ENCODE measurements around the gene TJP3. TPM values are rescaled to one million over a fixed set of nuclear protein-coding genes. Genes with fewer than 3 reads are reported as not detected.

Gene TJP3
- total RNA-seq (2021) (0.63 TPM in 1 of 2 replicates, not detected in the other), Bru-seq, nascent RNA (percentile 6 among the genes with signal in this experiment), BruChase-seq, experiment 1, labeled RNA remaining after a 2-hour chase (not detected), BruChase-seq, experiment 2, labeled RNA remaining after a 6-hour chase (percentile 4 among the genes with signal in this experiment)
- long read RNA-seq: 0 reads

GRCh38 chr19:3708207-3708931 is at the start of gene TJP3:
TSS of gene TJP3 (plus strand) at chr19:3708384. CDS start at chr19:3728433, 20,049 bp downstream.
- ChIA-PET CTCF (no interaction called here), POLR2A (ENCODE audit: low non-redundant PET) (no interaction called here)
- Histone ChIP-seq H3K9me3 (ENCODE audit: low read depth, low read length, poor library complexity, severe bottlenecking) (no peaks in the 10 kb centered on the region), H3K27me3 (replicated peaks; ENCODE audit: insufficient read depth, low read depth, low read length, poor library complexity) (no peaks in the 10 kb centered on the region), H3K36me3 (ENCODE audit: insufficient read depth, low read length, poor library complexity, severe bottlenecking) (no peaks in the 10 kb centered on the region), H3K27ac (ENCODE audit: low read depth, low read length, poor library complexity, severe bottlenecking) (no peak within 1 kb of the TSS), H3K4me1 (ENCODE audit: insufficient read depth, low read length, poor library complexity, severe bottlenecking) (peaks cover 7% of the 10 kb centered on the region), H3K4me3 (ENCODE audit: low read depth, low read length, poor library complexity, severe bottlenecking) (no peak within 1 kb of the TSS)
- no TSS peak for BruUV-seq (replicated peaks)
- TF ChIP-seq CTCF (conservative IDR thresholded peaks at IDR 0.05; ENCODE audit: low read depth, low read length) (no peak), EZH2 (IDR thresholded peaks at IDR 0.05; ENCODE audit: borderline replicate concordance, low read depth, low read length, poor library complexity, severe bottlenecking) (no peak)
- DNase-seq (ENCODE audit: low spot score): no peak
- intact Hi-C loops (cut with micrococcal nuclease; ENCODE audit: unreplicated experiment): loop anchor here (10.0 kb wide), 1 partner anchor 164 kb away; no protein-coding TSS in a partner anchor

DNA sequence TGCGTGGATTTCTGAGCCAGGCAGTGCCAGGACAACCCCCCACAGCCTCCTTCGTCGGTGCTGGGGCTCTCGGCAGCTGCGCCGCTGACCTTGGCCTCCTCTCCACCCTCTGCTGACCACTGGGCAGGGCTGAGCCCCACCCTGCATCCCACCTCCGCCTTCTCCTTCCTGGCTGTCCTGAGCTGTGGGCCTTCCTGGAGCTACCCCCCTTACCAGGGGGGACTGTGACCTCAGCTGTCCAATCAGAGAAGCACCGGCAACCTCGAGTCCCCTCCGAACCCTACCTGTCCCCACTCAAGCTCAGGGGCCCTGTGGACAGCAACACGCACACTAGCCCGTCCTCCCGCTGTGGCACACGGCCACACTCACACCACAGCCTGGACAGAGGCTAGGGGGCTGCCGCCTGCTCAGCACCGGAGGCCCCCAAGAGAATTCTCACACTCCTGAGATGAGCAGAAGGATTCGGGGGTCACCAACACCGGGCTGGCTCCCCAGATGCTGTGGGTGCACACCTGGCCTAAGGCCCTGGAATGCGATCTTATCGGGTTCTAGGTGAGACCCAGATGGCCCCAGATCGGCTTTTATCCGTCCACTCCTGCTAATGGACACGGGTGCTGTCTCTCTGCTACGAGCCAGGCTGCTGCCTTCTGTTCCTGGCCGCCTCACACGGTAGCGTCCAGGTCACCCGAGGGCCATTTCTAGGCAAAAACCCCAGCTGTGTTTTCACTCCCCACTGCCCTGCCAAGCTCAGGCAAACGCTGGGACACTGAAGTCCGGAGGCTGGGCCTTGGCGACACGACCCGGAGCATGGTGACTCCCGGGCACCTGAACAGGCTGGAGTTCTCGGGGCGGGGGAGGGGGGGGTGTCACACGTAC is 49.1 kb upstream of the TJP3 start:
- ChIA-PET CTCF (no interaction called here), POLR2A (ENCODE audit: low non-redundant PET) (no interaction called here)
- intact Hi-C loops (cut with micrococcal nuclease; ENCODE audit: unreplicated experiment): loop anchor here (10.0 kb wide), 1 partner anchor 156 kb away; no protein-coding TSS in a partner anchor
- Histone ChIP-seq H3K9me3 (ENCODE audit: low read depth, low read length, poor library complexity, severe bottlenecking) (no peaks in the 10 kb centered on the region), H3K4me1 (ENCODE audit: insufficient read depth, low read length, poor library complexity, severe bottlenecking) (peaks cover 11% of the 10 kb centered on the region), H3K27me3 (replicated peaks; ENCODE audit: insufficient read depth, low read depth, low read length, poor library complexity) (no peaks in the 10 kb centered on the region), H3K4me3 (ENCODE audit: low read depth, low read length, poor library complexity, severe bottlenecking) (no peak overlapping the region), H3K27ac (ENCODE audit: low read depth, low read length, poor library complexity, severe bottlenecking) (no peak overlapping the region), H3K36me3 (ENCODE audit: insufficient read depth, low read length, poor library complexity, severe bottlenecking) (peaks cover 10% of the 10 kb centered on the region)
- no peak for DNase-seq (ENCODE audit: low spot score)
- no TSS peak for BruUV-seq (replicated peaks)
- TF ChIP-seq EZH2 (IDR thresholded peaks at IDR 0.05; ENCODE audit: borderline replicate concordance, low read depth, low read length, poor library complexity, severe bottlenecking) (no peak), CTCF (conservative IDR thresholded peaks at IDR 0.05; ENCODE audit: low read depth, low read length) (no peak)

DNA sequence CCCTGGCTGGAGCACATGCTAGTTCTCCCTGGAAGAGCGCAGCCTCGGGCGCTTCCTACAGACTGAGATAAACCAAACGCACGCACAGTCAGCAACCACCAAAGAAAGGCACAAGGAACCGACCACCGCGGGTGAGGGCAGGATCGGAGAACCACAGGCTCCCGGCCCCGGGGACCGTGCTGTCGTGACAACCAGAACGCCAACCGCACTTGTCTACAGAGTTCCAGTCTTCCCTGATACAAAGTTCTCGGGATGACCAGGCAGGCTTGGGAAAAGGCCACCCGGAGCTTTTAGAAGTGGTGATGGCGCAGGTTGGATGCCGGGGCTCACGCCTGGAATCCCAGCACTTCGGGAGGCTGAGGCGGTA is 48.5 kb upstream of the TJP3 start:
- H3K36me3 ChIP-seq (ENCODE audit: insufficient read depth, low read length, poor library complexity, severe bottlenecking): peaks cover 10% of the 10 kb centered on the region
- intact Hi-C loops (cut with micrococcal nuclease; ENCODE audit: unreplicated experiment): loop anchor here (10.0 kb wide), 1 partner anchor 155 kb away; no protein-coding TSS in a partner anchor
- no peaks in the 10 kb centered on the region for H3K9me3 ChIP-seq (ENCODE audit: low read depth, low read length, poor library complexity, severe bottlenecking)
- H3K4me1 ChIP-seq (ENCODE audit: insufficient read depth, low read length, poor library complexity, severe bottlenecking): peaks cover 11% of the 10 kb centered on the region
- POLR2A ChIA-PET (ENCODE audit: low non-redundant PET): no interaction called here
- no peak for TF ChIP-seq EZH2 (IDR thresholded peaks at IDR 0.05; ENCODE audit: borderline replicate concordance, low read depth, low read length, poor library complexity, severe bottlenecking)
- TF ChIP-seq CTCF (conservative IDR thresholded peaks at IDR 0.05; ENCODE audit: low read depth, low read length): no peak
- no TSS peak for BruUV-seq (replicated peaks)
- CTCF ChIA-PET: no interaction called here
- DNase-seq (ENCODE audit: low spot score): no peak
- H3K27ac ChIP-seq (ENCODE audit: low read depth, low read length, poor library complexity, severe bottlenecking): no peak overlapping the region
- no peaks in the 10 kb centered on the region for H3K27me3 ChIP-seq (replicated peaks; ENCODE audit: insufficient read depth, low read depth, low read length, poor library complexity)
- H3K4me3 ChIP-seq (ENCODE audit: low read depth, low read length, poor library complexity, severe bottlenecking): no peak overlapping the region
